GM21825 (cell line): ENCODE results near the gene SLCO2A1.

Experiments used
- ATAC-seq: cut with Tn5 transposase; IDR thresholded peaks from one replicate; pipeline ENCODE4 v1.9.1; 2021; ENCODE audit warnings: mild to moderate bottlenecking, moderate library complexity; ENCODE audit not compliant: unreplicated experiment

The SLCO2A1 gene

DNA sequence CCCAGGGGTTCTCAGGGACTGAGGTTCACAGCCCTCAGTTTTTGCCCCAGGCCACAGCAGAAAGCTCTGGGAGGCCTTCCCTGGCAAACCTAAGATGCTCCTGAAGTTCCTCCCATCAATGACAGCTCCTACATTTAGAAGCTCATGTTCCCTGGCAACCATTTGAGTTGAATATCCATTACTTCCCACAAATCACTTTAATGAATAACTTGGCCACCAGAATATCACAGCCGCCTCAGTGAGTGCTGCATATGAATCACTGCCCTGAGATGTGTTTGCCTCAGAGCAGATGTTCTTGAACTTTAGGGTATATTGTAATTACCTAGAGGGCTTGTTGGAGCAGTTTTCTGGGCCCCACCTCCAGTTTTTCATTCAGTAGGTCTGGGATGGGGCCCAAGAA is 27.4 kb downstream of the SLCO2A1 start:
- no peak for ATAC-seq

DNA sequence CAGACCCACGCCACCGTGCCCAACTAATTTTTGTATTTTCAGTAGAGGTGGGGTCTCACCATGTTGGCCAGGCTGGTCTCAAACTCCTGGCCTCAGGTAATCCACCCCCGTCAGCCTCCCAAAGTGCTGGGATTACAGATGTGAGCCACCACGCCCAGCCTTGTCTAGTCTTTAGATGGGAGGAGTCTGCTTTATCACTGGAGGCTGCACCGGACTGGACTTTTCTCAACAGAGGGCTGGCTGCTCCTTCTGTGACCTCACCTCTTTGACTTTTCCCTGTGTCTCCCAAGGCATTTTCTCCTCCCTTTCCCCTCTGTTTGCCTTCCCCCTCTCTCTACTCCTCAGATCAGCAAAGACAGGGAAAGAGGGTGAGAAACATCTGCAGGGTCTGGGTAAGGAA is 28.5 kb downstream of the SLCO2A1 start:
- no peak for ATAC-seq

DNA sequence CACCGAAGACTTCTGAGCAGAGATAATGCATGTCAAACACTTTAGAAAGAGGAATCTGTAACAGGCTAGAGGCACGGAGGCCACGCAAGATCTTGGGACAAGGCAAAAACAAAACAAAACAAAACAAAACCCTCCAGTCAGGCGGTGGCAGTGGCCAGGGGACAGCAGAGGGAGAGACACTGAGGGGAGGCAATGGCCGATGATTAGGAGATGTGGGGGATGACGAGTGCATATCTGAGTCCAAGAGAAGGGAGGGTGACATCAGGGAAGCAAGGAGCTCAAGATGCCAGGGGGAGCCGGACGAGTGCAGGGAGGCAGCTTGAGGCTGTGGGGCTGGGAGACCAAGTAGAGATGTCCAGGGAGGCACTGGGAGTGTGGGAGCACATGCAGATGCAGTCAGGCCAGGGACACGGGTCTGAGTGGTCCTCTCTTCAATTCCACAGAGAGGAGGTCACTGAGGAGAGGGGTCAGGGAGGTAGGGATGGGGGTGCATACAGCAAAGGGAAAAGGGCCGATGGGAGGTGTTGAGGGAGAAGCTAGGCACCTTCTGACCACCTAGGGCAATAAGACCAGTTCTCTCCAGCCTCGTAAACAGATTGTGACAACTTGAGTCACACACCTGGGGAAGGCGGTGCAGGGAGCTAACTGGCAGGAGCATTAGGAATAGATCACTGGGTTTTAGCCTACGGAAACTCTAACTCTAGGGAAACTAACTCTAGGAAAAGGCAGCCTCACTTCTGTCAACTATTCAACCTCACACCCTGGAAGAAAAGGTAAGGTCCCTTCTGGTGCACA is 29.6 kb downstream of the SLCO2A1 start:
- ATAC-seq = no peak

DNA sequence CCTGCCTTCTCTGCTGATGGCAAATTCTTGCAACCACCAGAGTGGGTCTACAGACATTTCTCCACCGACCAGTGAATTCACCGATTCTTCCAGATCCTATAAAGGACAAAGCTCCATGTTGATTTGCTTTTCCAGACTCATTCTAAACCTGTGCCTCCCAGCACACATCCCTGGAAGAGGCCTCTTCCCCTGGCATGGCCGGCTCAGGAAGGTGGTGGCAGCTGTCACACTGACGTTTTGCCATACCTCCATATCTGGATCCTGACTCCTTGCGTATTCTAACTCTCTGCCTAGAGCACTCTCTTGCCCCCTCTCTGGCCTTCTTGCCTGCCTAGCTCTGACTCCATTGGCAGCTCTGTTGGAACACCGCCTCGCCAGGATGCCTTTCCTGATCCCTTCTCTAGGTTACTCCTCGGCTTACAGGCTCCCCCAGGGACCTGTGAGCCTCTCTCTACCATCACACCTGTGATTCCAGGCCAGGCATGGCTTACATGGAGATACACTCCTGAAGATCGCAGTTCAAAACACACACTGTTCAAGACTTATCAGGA is 31.0 kb downstream of the SLCO2A1 start:
- ATAC-seq = no peak

DNA sequence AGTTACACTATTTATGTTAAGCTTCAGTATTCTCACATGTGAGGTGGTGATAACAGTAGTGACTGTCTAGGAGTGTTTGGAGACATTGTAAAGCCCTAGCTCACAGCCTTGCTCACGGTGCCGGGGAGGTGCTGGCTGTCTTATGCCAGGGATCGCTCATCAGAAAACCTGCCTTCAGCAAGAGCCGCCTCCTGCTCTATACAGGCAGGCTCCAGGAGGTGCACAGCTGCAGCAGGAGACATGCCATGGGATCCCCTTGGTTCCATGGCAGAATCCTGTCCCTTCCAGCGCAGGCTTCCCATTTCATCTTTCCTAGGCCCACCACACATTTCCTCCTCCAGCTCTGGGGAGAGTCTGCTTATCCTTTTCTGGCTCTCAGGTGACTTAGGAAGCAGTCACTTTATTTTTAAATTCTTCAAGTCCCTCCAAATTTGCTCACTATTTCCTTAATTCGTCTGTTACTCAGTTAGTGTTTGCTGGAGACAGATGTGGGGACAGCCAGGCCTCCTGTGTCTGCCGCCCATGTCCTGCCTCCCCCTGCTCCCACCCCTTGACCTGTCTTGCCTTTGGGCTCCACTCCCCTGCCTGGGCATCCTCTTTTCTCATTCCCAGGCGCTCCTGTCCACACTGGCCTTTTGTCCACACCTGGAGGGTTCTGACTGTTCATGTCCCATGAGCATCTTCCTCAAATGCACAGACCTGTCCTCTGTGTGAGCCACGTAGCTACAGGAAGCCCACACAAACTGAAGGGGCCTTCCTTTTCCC is 31.7 kb downstream of the SLCO2A1 start:
- no peak for ATAC-seq

DNA sequence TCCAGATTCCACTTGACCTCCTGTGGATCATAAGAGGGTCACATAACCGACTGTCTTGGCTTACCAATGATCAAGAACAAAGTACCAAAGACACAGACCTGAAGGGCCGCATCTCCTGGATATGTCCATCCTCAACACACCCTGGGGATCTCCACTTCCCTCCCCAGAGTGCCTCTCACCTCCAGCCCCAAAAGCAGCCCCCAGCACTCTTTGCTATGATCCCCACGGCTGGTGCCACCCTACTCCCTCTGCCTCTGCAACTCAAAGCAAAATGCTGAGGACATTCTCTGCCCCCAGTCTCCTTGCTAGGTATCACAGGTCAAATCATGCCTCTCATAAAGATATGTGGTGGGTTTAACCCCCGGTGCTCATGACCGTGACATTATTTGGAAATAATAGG is 32.7 kb downstream of the SLCO2A1 start:
- no peak for ATAC-seq

DNA sequence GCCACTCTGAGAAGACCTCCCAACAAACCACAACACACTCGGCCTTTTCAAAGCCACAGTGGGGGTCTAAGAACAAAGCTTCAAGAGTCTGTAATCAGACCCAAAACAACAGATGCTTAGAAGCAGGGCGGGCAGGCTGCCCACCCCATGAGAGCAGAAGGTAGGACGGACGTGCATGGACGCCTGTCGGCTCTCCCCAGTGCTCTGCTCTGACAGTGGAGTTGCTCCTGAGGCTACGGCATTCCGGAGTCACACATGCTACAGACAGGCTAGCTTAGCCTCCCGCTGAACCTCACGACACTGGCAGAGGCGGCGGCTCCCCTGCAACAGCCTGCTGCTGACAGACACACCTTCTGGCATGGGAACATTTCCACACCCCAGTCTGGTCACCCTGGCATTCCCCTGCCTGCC is 33.5 kb downstream of the SLCO2A1 start:
- ATAC-seq = no peak

DNA sequence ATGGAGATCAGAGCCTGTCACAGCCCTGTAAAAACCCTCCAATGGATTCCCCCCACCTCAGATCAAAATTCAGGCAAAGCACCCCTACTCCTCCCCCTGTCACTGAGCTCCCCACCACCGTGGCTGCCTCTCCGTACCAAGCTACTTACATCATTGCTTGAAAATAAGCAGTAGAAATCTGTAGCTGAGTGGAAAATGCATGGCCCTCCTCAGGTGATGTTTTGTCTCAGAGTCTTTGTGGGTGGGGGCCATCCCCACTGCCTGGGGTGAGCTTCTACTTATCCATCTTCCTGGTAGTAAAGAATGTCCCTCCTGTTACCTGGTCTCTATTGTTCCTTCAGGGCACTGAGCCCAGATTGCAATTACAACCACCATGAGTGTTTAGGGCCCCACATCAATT is 34.5 kb downstream of the SLCO2A1 start:
- ATAC-seq = no peak

DNA sequence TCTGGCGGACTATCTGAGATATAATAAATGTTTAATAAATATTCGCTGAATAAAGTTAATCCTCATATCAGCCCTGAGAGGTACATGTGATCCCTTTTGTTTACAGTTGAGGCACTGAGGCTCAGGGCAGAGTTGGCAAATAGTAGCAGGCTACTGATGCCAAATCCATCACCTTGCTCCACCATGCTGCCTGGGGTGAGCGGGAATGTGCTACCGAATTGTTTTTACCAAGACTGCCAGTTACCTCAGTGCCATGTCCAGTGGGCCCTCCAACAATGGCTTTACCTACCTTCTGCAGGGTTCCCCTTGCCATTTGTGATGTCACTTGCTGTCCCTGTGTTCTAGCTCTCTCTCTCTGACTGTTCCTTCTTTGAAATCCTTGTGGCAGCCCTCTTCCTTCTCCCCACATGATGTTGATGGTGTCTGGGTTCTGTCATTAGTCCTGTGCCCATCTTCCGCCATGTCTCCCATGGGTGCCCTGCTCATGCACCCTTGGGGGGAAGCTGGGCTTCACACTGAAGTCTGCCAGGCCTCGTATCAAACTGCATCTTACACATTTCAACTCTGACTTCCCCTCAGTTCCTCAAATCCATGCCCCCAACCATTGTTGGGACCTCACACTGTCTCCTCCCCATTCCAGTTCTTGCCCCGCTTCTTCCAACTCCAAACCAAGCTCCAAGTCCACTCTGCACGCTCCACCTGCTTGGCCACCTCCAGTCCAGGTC is 35.4 kb downstream of the SLCO2A1 start:
- no peak for ATAC-seq

DNA sequence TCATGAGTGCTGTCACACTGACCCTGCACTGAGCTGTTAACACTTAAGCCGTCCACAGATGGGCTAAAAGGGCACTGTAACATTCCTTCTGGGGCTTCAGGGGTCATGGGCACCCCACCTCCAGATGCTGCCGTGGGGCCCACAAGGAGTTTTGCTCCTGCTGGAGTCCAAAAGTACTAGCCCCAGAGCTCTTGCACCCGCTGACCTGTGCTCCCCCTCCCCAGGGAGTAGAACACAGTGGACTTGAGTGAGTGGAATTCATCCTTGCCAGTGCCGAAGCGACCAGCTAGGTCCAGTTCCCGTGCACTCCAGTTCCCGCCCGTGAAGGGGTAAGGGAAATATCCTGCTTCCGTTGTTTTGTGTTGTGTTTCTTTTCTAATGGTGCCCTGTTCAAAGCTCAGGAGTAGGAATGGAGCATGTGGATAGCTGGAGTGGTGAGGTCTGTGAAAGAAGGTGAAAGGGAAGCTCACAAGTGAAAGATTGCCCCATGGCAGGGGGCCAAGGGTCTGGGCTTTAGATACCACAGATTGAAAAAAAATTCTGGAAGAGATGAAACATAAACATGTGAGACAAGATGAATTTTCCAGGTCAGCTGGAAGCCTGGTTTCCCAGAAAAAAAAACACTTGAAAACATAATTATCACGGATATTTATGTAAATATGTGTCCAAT is 36.6 kb downstream of the SLCO2A1 start:
- ATAC-seq = no peak

DNA sequence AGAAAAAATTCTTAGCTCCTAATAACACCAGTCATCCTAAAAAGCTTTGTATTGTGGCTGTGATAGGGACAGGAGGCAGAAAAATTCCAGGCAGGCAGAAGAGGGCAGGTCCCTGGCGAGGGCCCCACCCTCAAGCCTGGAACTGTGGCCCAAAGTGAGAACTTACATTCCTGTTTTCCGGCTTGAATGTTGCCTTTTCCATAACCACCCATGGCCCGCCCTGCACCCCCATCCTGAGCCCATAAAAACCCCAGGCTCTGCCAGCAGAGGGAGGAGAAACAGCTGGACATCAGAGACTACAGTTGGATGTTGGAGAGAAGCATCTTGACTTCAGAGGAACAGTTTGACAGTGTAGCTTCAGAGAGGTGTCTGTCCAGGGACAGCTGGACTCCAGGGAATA is 37.3 kb downstream of the SLCO2A1 start:
- no peak for ATAC-seq

DNA sequence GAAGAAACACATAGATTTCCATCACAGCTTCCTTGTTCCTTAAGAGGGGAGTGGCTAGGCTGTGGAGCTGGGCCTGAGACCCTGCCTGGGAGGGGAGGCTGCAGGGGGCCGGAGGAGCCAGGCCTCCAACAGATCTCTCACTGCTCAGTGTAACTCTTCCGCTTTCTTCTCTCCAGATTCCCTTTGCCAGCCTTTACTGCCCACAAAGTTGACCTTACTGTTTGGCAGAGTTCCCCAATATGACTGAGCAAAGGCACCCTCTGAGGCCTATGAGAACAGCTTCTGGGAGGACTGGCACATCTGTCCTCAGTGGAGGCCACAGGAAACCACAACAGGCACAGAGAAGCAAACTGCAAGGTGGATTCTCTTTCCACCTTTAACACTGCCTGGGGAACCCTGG is 38.1 kb downstream of the SLCO2A1 start:
- ATAC-seq = no peak

DNA sequence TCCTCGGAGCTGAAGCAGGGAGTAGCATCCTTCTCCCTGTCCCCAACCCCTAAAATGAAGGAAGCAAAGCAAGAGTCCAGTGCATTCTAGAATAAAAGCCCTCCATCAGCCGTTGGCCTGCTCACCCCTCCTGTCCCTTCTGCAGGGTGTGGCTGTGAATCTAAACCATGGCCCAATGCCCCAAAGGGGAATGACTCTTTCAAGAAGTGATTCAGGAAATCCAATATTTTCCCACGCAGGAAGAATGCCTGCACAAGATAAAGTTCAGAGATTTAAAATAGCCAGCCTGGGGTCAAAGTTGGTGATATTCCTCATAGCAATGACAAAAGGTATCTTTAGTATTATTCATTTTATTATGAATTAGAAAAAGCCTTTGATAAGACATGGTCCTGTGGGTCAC is 38.5 kb downstream of the SLCO2A1 start:
- no peak for ATAC-seq

DNA sequence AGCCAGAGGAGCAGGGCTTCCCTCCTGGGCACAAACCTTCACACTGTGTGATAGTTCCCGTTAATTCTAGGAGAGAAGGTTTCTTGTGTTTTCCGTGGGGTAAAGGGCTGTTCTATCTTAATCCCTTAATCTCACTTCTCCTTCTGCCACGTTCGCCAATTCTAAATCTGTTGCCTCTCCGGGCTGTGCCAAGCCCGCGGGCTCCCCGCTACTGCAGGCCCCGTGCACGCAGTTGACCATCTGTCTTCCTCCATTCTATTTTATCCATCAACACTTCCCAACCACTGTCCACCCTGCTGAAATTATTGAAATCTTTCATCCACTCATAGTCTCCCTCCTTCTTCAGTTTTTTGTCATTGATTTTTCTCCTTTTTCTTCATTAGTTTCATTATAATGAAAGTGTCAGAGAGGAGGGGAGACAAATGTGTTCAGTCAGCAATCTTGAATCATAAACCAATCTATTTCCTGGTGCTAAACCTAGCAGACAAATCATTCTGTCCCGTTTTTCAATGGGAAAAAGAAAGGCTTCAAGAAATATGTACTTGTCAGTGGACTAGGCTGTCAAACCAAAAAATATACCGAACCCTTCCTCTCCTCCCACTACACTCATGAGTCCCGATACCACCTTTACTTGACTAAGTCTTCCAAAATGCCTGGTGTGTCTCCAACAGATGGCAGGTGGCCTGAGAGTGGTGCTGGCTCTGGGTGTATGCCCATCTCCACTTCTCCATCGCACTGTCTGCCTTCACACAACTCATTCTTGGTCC is 39.6 kb downstream of the SLCO2A1 start:
- no peak for ATAC-seq

DNA sequence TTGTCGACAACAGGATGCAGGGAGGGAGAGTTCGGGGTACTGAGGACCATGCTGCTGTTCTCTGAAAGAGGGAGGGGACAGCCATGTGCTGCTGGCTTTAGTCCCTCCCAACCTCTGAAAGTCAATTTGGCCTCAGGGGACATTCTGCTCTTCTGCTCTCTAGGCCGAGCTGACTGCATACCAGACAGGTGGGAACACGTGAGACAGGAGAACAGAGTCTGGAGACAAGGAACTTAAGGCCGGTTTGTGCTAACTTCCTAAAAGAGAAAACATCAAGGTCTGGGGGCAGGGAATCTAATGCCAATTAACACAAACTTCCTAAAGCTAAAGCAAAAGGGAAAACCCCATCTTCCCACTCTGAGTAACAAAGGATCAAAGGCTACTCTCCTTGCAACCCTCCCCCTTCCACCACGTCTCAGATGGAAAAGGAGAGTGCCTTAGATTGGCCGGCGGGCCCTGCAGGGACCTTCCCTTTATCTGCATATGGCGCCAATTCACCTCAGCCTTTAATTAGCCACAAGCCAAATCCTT is 41.0 kb downstream of the SLCO2A1 start:
- ATAC-seq = no peak

DNA sequence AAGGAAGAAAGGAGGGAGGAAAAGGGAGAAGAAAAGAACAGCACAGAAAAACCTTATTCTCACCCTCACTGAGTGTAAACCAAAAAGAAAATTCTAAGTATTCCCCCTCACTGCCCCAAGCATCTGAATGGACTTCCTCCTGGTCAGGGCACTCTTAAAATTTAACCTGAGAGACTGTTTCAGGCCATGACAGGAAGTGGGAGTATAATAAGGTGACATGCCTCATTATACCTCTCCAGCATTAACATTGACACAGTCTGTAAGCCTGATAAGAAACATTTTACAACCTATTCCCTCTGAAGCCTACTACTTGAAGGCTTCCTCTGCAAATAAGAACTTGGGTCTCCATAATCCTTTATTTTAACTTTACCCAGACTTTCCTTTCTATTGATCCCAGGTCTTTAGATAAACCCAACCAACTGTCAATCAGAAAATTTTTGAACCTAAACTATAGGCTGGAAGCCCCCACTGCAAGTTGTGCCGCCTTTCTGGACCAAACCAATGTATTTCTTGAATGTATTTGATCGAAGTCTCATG is 41.7 kb downstream of the SLCO2A1 start:
- no peak for ATAC-seq

DNA sequence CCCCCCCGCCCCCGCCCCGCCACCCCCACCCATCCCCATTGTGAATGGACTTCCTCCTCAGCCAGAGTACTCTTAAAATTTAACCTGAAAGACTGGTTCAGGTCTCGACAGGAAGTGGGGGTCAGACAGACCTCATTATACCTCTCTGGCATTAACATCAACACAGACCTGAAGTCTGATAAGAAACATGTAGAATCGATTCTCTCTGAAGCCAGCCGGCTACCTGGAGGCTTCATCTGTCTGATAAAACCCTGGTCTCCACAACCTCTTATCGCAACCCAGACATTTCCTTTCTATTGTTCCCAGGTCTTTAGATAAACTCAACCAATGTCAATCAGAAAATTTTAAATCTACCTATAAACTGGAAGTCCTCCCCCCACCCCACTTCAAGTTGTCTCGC is 42.6 kb downstream of the SLCO2A1 start:
- no peak for ATAC-seq

DNA sequence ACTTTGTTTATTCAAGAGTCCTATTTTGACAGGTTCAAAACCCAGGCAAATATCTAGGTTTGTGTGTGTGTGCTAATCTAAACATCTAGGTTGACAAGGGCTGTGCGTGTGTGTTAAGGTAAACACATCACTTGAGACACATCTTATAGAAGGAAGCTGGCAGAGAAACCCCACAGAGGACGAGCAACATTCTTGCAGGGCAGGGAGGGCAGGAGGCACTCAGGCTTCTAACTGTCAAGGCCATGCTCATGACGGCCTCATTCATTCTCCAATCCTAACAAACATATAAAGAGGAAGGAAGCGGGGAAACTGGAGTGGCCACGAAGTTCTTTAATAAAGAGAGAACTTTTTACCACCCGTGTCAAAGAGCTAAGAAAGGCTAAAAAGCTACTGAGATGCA is 43.4 kb downstream of the SLCO2A1 start:
- ATAC-seq = no peak

DNA sequence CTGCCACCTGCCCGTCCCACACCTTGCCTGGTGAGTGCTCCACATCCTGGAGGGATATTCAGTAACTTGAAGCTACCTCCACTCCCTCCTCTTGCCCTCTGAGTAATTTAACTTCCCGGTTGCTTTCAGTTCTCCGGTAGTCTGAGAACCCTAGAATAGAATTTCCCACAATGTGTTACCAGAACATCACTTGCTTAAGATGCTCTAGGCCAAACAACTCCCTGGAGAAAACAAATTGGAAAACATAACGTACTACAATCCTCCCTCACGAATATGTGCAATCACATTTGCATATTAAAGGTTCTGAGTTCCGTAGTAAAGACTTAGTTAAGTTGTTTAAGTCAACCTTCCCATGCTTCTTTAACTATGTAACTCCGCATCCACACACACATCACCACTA is 44.8 kb downstream of the SLCO2A1 start:
- no peak for ATAC-seq
